Activated T-cell treated with anti-CD3 and anti-CD28 coated beads for 48 hours (primary cell): ENCODE measurements around the gene MLLT10.
"Not testable (repeated sequence)": the region's sequence is repeated elsewhere in the genome, so short reads cannot be mapped to it uniquely, and the experiment has no call there.

Source experiments
- DNase-seq: peaks from one replicate; pipeline ENCODE4 v3.0.0-alpha.2; 2020; ENCODE audit warnings: low read depth

Gene MLLT10

GRCh38 chr10:21584834-21585530, 51.0 kb downstream of the MLLT10 start:
- DNase-seq = no peak

- DNase-seq = no peak
These were observed 53.4 kb downstream of the MLLT10 start for GRCh38 chr10:21587391-21587790.

GRCh38 chr10:21588159-21588558, 54.1 kb downstream of the MLLT10 start:
- not testable (repeated sequence) for DNase-seq

- no peak for DNase-seq
These were observed 60.0 kb downstream of the MLLT10 start for GRCh38 chr10:21593986-21594385.

- DNase-seq = no peak
These were observed 65.5 kb downstream of the MLLT10 start for GRCh38 chr10:21599582-21599981.

GRCh38 chr10:21600804-21601433, 66.9 kb downstream of the MLLT10 start:
- no peak for DNase-seq

- no peak for DNase-seq
These were observed 68.3 kb downstream of the MLLT10 start for GRCh38 chr10:21602313-21602712.

- no peak for DNase-seq
These were observed 69.7 kb downstream of the MLLT10 start for GRCh38 chr10:21603721-21604120.

- no peak for DNase-seq
These were observed 70.6 kb downstream of the MLLT10 start for GRCh38 chr10:21604651-21605050.

- DNase-seq = no peak
These were observed 73.9 kb downstream of the MLLT10 start for GRCh38 chr10:21607907-21608306.

- DNase-seq = no peak
These were observed 80.0 kb downstream of the MLLT10 start for GRCh38 chr10:21614000-21614399.

GRCh38 chr10:21617267-21617666, 83.2 kb downstream of the MLLT10 start:
- no peak for DNase-seq

- no peak for DNase-seq
These were observed 89.3 kb downstream of the MLLT10 start for GRCh38 chr10:21623291-21623690.

- not testable (repeated sequence) for DNase-seq
These were observed 90.4 kb downstream of the MLLT10 start for GRCh38 chr10:21624421-21624820.

- no peak for DNase-seq
These were observed 90.9 kb downstream of the MLLT10 start for GRCh38 chr10:21624951-21625350.

GRCh38 chr10:21625623-21626229, 91.7 kb downstream of the MLLT10 start:
- DNase-seq = no peak

- DNase-seq = no peak
These were observed 92.6 kb downstream of the MLLT10 start for GRCh38 chr10:21626457-21627161.

GRCh38 chr10:21627331-21627730, 93.3 kb downstream of the MLLT10 start:
- DNase-seq = no peak

GRCh38 chr10:21628023-21628422, 94.0 kb downstream of the MLLT10 start:
- DNase-seq = no peak

GRCh38 chr10:21628645-21629044, 94.6 kb downstream of the MLLT10 start:
- not testable (repeated sequence) for DNase-seq

- DNase-seq = no peak
These were observed 100.8 kb downstream of the MLLT10 start for GRCh38 chr10:21634599-21635365.

GRCh38 chr10:21637795-21638194, 103.8 kb downstream of the MLLT10 start:
- DNase-seq = no peak
